Measurements from ENCODE around the gene ZDHHC19.

GRCh38 chr3:196207159-196207832 is 3.9 kb downstream of the ZDHHC19 start:
- TF ChIP-seq CTCF (IDR thresholded peaks at IDR 0.05; ENCODE audit: borderline replicate concordance, extremely low read depth, low read length, poor library complexity, severe bottlenecking) (no peak), EZH2 (IDR thresholded peaks at IDR 0.05; ENCODE audit: borderline replicate concordance, low read depth, low read length, severe bottlenecking) (no peak)

All from DND-41 (cell line).